ENCODE measurements around the gene AFF3. TPM values are rescaled to one million over a fixed set of nuclear protein-coding genes. Genes with fewer than 3 reads are reported as not detected.
"Not testable (repeated sequence)": the region's sequence is repeated elsewhere in the genome, so short reads cannot be mapped to it uniquely, and the experiment has no call there.

The AFF3 gene
- total and polyA plus RNA-seq, 4 donors: 4.2 to 90.9 (median 14.6) TPM

DNA sequence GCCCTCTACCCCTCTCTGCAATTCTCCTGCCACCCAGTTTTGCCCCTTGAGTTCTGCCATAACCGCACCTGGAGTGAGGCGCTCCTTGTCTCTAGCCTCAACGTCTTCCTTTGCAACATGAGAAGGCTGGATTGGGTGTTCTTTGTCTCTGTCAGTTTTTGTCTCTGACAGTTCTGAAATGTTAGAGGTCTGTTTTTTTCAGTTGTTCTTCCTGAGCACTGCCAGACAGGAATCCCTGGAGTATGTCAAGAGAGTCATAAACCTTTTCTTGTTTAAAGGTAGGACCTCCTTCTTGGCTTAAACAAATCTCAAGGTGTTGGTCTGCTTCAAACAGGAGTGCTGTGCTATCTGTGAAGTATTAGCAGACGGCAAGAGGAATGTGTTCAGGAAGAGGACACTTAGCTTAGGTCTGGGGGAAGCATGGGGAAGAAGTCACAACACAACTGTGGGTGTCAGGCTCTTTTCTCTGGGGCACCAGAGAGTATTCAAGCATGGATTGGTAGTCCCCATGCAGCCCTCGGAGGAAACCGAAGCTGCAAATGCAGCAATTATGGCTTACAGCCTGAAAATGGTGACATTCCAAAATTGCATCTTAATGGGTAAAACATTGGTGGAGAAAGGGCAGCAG lies 32.3 kb downstream of the AFF3 start:
- WGBS, 2 donors: 87 to 88% methylated on average over 6 of the region's 6 CpGs
- ATAC-seq (ENCODE audit: insufficient read depth, low FRiP score) (no peak), DNase-seq (no peak)
- no peaks in the 10 kb centered on the region for H3K36me3 ChIP-seq (ENCODE audit: control insufficient read depth in 4 of 4, insufficient read depth in 4 of 4, low read length in 4 of 4)
- H3K27ac ChIP-seq (ENCODE audit: low read depth in 1 of 2, low read length in 1 of 2): no peak overlapping the region
- no peak overlapping the region for H3K9ac ChIP-seq (ENCODE audit: insufficient read depth in 1 of 2, low read length in 2 of 2)
- peaks cover 0 to under 1% (median 0%) of the 10 kb centered on the region in 4 donors for H3K9me3 ChIP-seq (ENCODE audit: control insufficient read depth in 4 of 4, insufficient read depth in 3 of 4, low read length in 3 of 4)
- H3K4me3 ChIP-seq: no peak overlapping the region
- H3K4me1 ChIP-seq (ENCODE audit: control insufficient read depth in 5 of 5, insufficient read depth in 5 of 5, low read length in 5 of 5): peaks cover 4 to 27% (median 12%) of the 10 kb centered on the region in 5 donors
- TF ChIP-seq, protein P1, sequence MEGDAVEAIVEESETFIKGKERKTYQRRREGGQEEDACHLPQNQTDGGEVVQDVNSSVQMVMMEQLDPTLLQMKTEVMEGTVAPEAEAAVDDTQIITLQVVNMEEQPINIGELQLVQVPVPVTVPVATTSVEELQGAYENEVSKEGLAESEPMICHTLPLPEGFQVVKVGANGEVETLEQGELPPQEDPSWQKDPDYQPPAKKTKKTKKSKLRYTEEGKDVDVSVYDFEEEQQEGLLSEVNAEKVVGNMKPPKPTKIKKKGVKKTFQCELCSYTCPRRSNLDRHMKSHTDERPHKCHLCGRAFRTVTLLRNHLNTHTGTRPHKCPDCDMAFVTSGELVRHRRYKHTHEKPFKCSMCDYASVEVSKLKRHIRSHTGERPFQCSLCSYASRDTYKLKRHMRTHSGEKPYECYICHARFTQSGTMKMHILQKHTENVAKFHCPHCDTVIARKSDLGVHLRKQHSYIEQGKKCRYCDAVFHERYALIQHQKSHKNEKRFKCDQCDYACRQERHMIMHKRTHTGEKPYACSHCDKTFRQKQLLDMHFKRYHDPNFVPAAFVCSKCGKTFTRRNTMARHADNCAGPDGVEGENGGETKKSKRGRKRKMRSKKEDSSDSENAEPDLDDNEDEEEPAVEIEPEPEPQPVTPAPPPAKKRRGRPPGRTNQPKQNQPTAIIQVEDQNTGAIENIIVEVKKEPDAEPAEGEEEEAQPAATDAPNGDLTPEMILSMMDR (IDR thresholded peaks at IDR 0.05; ENCODE audit: control extremely low read depth, extremely low read depth): no peak
- peaks cover 0 to 3% (median 0%) of the 10 kb centered on the region in 3 donors for H3K27me3 ChIP-seq (ENCODE audit: control insufficient read depth in 3 of 3, insufficient read depth in 3 of 3, low read length in 2 of 3)

DNA sequence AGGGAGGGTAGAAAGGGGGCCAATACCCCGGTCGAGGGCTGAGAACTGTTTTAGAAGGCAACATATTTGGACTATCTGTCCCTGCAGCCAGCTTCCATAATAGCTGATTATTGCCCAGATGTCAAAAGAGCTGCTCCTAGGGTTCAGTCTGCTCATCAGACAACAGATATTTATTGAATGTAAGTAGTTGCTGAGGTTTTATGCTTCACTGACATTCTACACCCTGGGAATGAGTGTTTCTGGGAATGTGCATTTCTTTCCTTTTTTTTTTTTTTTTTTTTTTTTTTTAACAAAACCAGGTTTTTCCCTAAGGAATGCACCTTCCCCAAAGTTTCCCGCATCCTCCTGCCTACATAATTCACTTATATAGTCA lies 33.8 kb downstream of the AFF3 start:
- peak in 1 of 3 donors; percentile 7 for DNase-seq
- 70 to 79% methylated on average over 3 of the region's 3 CpGs for WGBS, 2 donors
- not testable (repeated sequence) for ATAC-seq (ENCODE audit: insufficient read depth, low FRiP score); H3K9me3 ChIP-seq (ENCODE audit: control insufficient read depth in 4 of 4, insufficient read depth in 3 of 4, low read length in 3 of 4); H3K4me3 ChIP-seq; H3K36me3 ChIP-seq (ENCODE audit: control insufficient read depth in 4 of 4, insufficient read depth in 4 of 4, low read length in 4 of 4); H3K27ac ChIP-seq (ENCODE audit: low read depth in 1 of 2, low read length in 1 of 2); H3K27me3 ChIP-seq (ENCODE audit: control insufficient read depth in 3 of 3, insufficient read depth in 3 of 3, low read length in 2 of 3); H3K9ac ChIP-seq (ENCODE audit: insufficient read depth in 1 of 2, low read length in 2 of 2)
- H3K4me1 ChIP-seq (ENCODE audit: control insufficient read depth in 5 of 5, insufficient read depth in 5 of 5, low read length in 5 of 5): peaks cover 4 to 27% (median 13%) of the 10 kb centered on the region in 5 donors

GRCh38 chr2:100107906-100108647 lies 34.3 kb downstream of the AFF3 start:
- peaks cover 0 to 3% (median 0%) of the 10 kb centered on the region in 3 donors for H3K27me3 ChIP-seq (ENCODE audit: control insufficient read depth in 3 of 3, insufficient read depth in 3 of 3, low read length in 2 of 3)
- DNase-seq (peak in 1 of 3 donors; percentile 5), ATAC-seq (ENCODE audit: insufficient read depth, low FRiP score) (no peak)
- peaks cover 0 to 2% (median 0%) of the 10 kb centered on the region in 4 donors for H3K9me3 ChIP-seq (ENCODE audit: control insufficient read depth in 4 of 4, insufficient read depth in 3 of 4, low read length in 3 of 4)
- no peak overlapping the region for H3K4me3 ChIP-seq
- TF ChIP-seq, protein P1 (IDR thresholded peaks at IDR 0.05; ENCODE audit: control extremely low read depth, extremely low read depth): no peak
- no peaks in the 10 kb centered on the region for H3K36me3 ChIP-seq (ENCODE audit: control insufficient read depth in 4 of 4, insufficient read depth in 4 of 4, low read length in 4 of 4)
- H3K9ac ChIP-seq (ENCODE audit: insufficient read depth in 1 of 2, low read length in 2 of 2): no peak overlapping the region
- no peak overlapping the region for H3K27ac ChIP-seq (ENCODE audit: low read depth in 1 of 2, low read length in 1 of 2)
- WGBS, 2 donors: 94 to 96% methylated on average over 6 of the region's 6 CpGs
- peaks cover 4 to 27% (median 12%) of the 10 kb centered on the region in 5 donors for H3K4me1 ChIP-seq (ENCODE audit: control insufficient read depth in 5 of 5, insufficient read depth in 5 of 5, low read length in 5 of 5)

DNA sequence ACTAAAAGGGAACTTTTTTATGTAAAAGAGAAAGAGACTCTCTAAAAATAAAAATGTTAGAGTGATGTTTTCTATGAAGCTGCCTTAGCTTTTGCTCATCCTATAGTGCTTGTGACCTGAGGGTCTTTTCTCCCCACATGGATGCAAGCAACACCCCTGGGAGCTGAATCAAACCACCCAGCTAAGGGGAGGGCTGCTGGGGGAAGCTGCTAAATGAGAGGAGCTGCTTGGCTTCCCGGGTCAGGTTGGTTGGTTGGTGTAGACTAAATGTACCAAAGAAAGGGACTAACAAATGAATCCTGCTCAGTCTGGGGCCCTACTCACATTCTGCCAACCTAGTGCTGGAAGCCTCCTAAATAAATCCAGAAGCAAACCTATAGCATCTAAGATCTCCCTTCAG lies 35.0 kb downstream of the AFF3 start:
- Histone ChIP-seq H3K27ac (ENCODE audit: low read depth in 1 of 2, low read length in 1 of 2) (no peak overlapping the region), H3K4me1 (ENCODE audit: control insufficient read depth in 5 of 5, insufficient read depth in 5 of 5, low read length in 5 of 5) (peaks cover 4 to 27% (median 12%) of the 10 kb centered on the region in 5 donors), H3K9ac (ENCODE audit: insufficient read depth in 1 of 2, low read length in 2 of 2) (no peak overlapping the region), H3K9me3 (ENCODE audit: control insufficient read depth in 4 of 4, insufficient read depth in 3 of 4, low read length in 3 of 4) (peaks cover 0 to 2% (median 0%) of the 10 kb centered on the region in 4 donors), H3K27me3 (ENCODE audit: control insufficient read depth in 3 of 3, insufficient read depth in 3 of 3, low read length in 2 of 3) (peaks cover 0 to 3% (median 0%) of the 10 kb centered on the region in 3 donors), H3K4me3 (no peak overlapping the region), H3K36me3 (ENCODE audit: control insufficient read depth in 4 of 4, insufficient read depth in 4 of 4, low read length in 4 of 4) (no peaks in the 10 kb centered on the region)
- TF ChIP-seq, protein P1 (IDR thresholded peaks at IDR 0.05; ENCODE audit: control extremely low read depth, extremely low read depth): no peak
- ATAC-seq (ENCODE audit: insufficient read depth, low FRiP score) (no peak), DNase-seq (no peak)
- WGBS, 2 donors: 89 to 100% methylated on average over 1 of the region's 1 CpG

Measured in lung (tissue), 12 donors.